22Rv1 (cell line): ENCODE data around the gene SF3B1.
"Not testable (repeated sequence)": the region's sequence is repeated elsewhere in the genome, so short reads cannot be mapped to it uniquely, and the experiment has no call there.

Experiments used
- CTCF ChIP-seq: fragments of 450-650 bp; IDR thresholded peaks from 2 replicates; pipeline ENCODE4 v1.5.1; 2017; ENCODE audit warnings: mild to moderate bottlenecking
- ZFX ChIP-seq: fragments of 450-650 bp; IDR thresholded peaks from 2 replicates; pipeline ENCODE4 v1.6.1; 2017; ENCODE audit warnings: antibody characterized with exemption, borderline replicate concordance

GRCh38 chr2:197450935-197451358 lies 16.1 kb upstream of the SF3B1 start:
- TF ChIP-seq CTCF, ZFX: not testable (repeated sequence)
